ENCODE results near the gene GFRA4. TPM values are rescaled to one million over a fixed set of nuclear protein-coding genes. Genes with fewer than 3 reads are reported as not detected.

The GFRA4 gene
- polyA plus RNA-seq, 1 of the 3 experiments (the other 2 are of a cell fraction), result not detected

DNA sequence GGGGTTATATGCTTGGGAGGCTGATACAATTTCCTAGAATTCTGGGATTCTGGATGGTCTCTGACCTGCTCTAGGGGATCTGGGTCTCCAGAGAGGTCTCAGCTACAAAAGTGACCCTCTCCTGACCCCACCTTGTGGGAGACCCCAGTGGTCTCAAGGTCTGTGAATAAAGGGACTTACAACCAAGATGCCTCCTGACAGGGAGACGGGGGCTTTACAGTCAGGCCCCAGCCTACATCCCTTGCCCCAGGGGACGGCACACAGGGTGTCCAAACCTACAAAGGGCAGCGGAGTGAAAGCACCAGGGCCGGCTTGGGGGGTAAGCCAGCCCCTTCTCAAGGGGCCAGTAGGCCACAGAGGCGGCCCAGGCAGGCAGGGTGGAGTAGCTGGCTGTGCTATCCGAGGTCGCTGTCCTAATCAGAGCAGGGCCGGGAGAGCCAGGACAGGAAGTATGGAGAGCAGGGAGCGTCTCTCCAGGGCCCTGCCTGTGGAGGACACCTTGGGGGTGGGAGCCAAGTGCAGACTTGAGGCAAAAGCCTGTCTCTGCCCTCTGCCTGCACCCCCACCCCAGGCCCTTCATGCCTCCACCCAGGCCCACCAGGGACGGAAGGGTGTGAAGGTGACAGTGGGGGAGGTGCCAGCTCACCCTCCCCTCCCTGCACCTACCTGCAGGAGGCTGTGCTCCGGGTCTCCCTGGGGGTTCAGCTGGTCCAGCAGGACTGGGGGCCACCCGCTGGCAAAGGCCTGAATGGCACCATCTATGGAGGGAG lies 3.5 kb downstream of the GFRA4 start:
- Histone ChIP-seq H3K27me3 (ENCODE audit: insufficient read depth) (peaks cover 41% of the 10 kb centered on the region), H3K4me2 (no peak overlapping the region), H3K9me2 (no peaks in the 10 kb centered on the region), H4K20me1 (ENCODE audit: insufficient read depth) (no peaks in the 10 kb centered on the region), H3K79me2 (ENCODE audit: insufficient read depth) (no peaks in the 10 kb centered on the region), H3K9ac (no peak overlapping the region), H3K36me3 (replicated peaks in 1 of 2; ENCODE audit: control insufficient read depth in 1 of 2, insufficient read depth in 2 of 2, low read length in 1 of 2) (no peaks in the 10 kb centered on the region), H3K4me3 (ENCODE audit: low read depth in 2 of 2, low read length in 1 of 2) (no peak overlapping the region), H2AFZ (ENCODE audit: low read depth) (no peak overlapping the region), H3K27ac (ENCODE audit: low read depth in 2 of 2, low read length in 1 of 2) (no peak overlapping the region), H3K9me3 (no peaks in the 10 kb centered on the region), H3K4me1 (ENCODE audit: control insufficient read depth in 1 of 2, insufficient read depth in 2 of 2, low read depth in 1 of 2, low read length in 1 of 2) (peaks cover 0 to 5% of the 10 kb centered on the region in 2 experiments; a peak in 1 of 4 replicates), H3F3A (replicated peaks; ENCODE audit: insufficient read depth) (no peaks in the 10 kb centered on the region)
- 44% methylated on average over 7 of the region's 12 CpGs for WGBS (ENCODE audit: low lambda C conversion rate)
- CTCF ChIA-PET, result interaction anchor here (1.2 to 1.9 kb wide), 6 partner anchors 8 to 128 kb away, joined by 3 to 11 read pairs (median 4); no protein-coding TSS in a partner anchor
- peak; percentile 61 for DNase-seq
- TF ChIP-seq RFX5 (IDR thresholded peaks at IDR 0.05; ENCODE audit: low read length), result no peak
- TF ChIP-seq, protein P1, sequence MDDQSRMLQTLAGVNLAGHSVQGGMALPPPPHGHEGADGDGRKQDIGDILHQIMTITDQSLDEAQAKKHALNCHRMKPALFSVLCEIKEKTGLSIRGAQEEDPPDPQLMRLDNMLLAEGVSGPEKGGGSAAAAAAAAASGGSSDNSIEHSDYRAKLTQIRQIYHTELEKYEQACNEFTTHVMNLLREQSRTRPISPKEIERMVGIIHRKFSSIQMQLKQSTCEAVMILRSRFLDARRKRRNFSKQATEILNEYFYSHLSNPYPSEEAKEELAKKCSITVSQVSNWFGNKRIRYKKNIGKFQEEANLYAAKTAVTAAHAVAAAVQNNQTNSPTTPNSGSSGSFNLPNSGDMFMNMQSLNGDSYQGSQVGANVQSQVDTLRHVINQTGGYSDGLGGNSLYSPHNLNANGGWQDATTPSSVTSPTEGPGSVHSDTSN (IDR thresholded peaks at IDR 0.05), result no peak
- TF ChIP-seq FOXJ3 (CRISPR knock-in tag; IDR thresholded peaks at IDR 0.05), result no peak
- no peak for TF ChIP-seq NRF1 (IDR thresholded peaks at IDR 0.05; ENCODE audit: low read depth, low read length)
- TF ChIP-seq MEF2A (IDR thresholded peaks at IDR 0.05; ENCODE audit: borderline replicate concordance, low read depth), result no peak
- TF ChIP-seq YY1 (IDR thresholded peaks at IDR 0.05; ENCODE audit: low read depth), result no peak
- TF ChIP-seq, protein P2, sequence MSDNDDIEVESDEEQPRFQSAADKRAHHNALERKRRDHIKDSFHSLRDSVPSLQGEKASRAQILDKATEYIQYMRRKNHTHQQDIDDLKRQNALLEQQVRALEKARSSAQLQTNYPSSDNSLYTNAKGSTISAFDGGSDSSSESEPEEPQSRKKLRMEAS (IDR thresholded peaks at IDR 0.05; ENCODE audit: low read depth), result no peak
- TF ChIP-seq SMC3 (IDR thresholded peaks at IDR 0.05; ENCODE audit: low read depth, low read length), result no peak
- no peak for TF ChIP-seq FOXM1 (IDR thresholded peaks at IDR 0.05; ENCODE audit: low read depth)
- no peak for TF ChIP-seq POLR2AphosphoS5 (IDR thresholded peaks at IDR 0.05; ENCODE audit: low read depth, low read length)
- TF ChIP-seq, protein P3, sequence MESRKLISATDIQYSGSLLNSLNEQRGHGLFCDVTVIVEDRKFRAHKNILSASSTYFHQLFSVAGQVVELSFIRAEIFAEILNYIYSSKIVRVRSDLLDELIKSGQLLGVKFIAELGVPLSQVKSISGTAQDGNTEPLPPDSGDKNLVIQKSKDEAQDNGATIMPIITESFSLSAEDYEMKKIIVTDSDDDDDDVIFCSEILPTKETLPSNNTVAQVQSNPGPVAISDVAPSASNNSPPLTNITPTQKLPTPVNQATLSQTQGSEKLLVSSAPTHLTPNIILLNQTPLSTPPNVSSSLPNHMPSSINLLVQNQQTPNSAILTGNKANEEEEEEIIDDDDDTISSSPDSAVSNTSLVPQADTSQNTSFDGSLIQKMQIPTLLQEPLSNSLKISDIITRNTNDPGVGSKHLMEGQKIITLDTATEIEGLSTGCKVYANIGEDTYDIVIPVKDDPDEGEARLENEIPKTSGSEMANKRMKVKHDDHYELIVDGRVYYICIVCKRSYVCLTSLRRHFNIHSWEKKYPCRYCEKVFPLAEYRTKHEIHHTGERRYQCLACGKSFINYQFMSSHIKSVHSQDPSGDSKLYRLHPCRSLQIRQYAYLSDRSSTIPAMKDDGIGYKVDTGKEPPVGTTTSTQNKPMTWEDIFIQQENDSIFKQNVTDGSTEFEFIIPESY (IDR thresholded peaks at IDR 0.05; ENCODE audit: borderline replicate concordance, low read depth), result no peak
- TF ChIP-seq, protein P4, sequence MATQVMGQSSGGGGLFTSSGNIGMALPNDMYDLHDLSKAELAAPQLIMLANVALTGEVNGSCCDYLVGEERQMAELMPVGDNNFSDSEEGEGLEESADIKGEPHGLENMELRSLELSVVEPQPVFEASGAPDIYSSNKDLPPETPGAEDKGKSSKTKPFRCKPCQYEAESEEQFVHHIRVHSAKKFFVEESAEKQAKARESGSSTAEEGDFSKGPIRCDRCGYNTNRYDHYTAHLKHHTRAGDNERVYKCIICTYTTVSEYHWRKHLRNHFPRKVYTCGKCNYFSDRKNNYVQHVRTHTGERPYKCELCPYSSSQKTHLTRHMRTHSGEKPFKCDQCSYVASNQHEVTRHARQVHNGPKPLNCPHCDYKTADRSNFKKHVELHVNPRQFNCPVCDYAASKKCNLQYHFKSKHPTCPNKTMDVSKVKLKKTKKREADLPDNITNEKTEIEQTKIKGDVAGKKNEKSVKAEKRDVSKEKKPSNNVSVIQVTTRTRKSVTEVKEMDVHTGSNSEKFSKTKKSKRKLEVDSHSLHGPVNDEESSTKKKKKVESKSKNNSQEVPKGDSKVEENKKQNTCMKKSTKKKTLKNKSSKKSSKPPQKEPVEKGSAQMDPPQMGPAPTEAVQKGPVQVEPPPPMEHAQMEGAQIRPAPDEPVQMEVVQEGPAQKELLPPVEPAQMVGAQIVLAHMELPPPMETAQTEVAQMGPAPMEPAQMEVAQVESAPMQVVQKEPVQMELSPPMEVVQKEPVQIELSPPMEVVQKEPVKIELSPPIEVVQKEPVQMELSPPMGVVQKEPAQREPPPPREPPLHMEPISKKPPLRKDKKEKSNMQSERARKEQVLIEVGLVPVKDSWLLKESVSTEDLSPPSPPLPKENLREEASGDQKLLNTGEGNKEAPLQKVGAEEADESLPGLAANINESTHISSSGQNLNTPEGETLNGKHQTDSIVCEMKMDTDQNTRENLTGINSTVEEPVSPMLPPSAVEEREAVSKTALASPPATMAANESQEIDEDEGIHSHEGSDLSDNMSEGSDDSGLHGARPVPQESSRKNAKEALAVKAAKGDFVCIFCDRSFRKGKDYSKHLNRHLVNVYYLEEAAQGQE (IDR thresholded peaks at IDR 0.05; ENCODE audit: low read depth, low read length), result no peak
- no peak for TF ChIP-seq TCF12 (IDR thresholded peaks at IDR 0.05)
- TF ChIP-seq FOSL2 (IDR thresholded peaks at IDR 0.05; ENCODE audit: borderline replicate concordance, low read depth), result no peak
- TF ChIP-seq RXRA (IDR thresholded peaks at IDR 0.05; ENCODE audit: borderline replicate concordance, low read depth), result no peak
- TF ChIP-seq MXI1 (IDR thresholded peaks at IDR 0.05; ENCODE audit: low read depth, low read length), result no peak
- no peak for TF ChIP-seq SIN3A (IDR thresholded peaks at IDR 0.05; ENCODE audit: borderline replicate concordance, low read depth, low read length)
- TF ChIP-seq EZH2phosphoT487 (IDR thresholded peaks at IDR 0.05; ENCODE audit: borderline replicate concordance, low read depth), result no peak
- no peak for TF ChIP-seq EP300 (IDR thresholded peaks at IDR 0.05; ENCODE audit: borderline replicate concordance in 1 of 2, low read depth in 1 of 2, low read length in 1 of 2)
- POLR2A ChIA-PET, result no interaction called here
